HepG2 (cell line): ENCODE results near the gene DPYD. TPM values are rescaled to one million over a fixed set of nuclear protein-coding genes. Genes with fewer than 3 reads are reported as not detected.

Source experiments
- ATAC-seq: fragments of 200-7000 bp; cut with Tn5 transposase; 3 replicates; pipeline ENCODE4 v1.9.1; 2020; ENCODE audit warnings: mild to moderate bottlenecking, moderate library complexity
- BruUV-seq: library from RNA; stranded (reverse); fragments of 400-500 nt; replicated peaks from 2 replicates; lab custom pipeline; 2021; lab: Mats Ljungman, UMichigan
- CTCF ChIA-PET: fragments of 300-600 bp; formaldehyde crosslinking; extraction: SDS; loops from one replicate; lab custom pipeline; 2021; ENCODE audit warnings: low total read pairs, inconsistent platforms, low intra/inter-chr PET ratio; lab: Yijun Ruan, JAX
- POLR2A ChIA-PET: fragments of 350-600 bp; sonication (Branson Sonifier 250); formaldehyde crosslinking; loops from one replicate; lab custom pipeline; 2020; ENCODE audit warnings: antibody characterized with exemption, inconsistent platforms; lab: Yijun Ruan, JAX
- DNase-seq: peaks from one replicate; pipeline ENCODE4 v3.0.0-alpha.2; 2015; ENCODE audit warnings: low spot score
- FAIRE-seq: peaks from 3 replicates; lab custom pipeline; 2011; peaks lifted over from hg19 to GRCh38; lab: Jason Lieb, UNC
- H2AFZ ChIP-seq: one replicate; pipeline ENCODE4 v1.6.1; 2011; ENCODE audit warnings: low read length, inconsistent platforms
- H3K27ac ChIP-seq: fragments of 300-600 bp; 3 replicates; pipeline ENCODE4 v1.8.0; 2011; ENCODE audit warnings: mixed run types, mild to moderate bottlenecking, mixed read lengths, low read length, inconsistent platforms; ENCODE audit not compliant: insufficient read depth; ENCODE audit errors: extremely low read length
- H3K27me3 ChIP-seq, 2 experiments: fragments of 200-600 bp in 1 of 2; 2 replicates in 1 of 2; 3 replicates in 1 of 2; pipeline versions ENCODE4 v1.6.0 to v1.8.0; 2011; ENCODE audit warnings: low read length in 2 of 2, mild to moderate bottlenecking in 2 of 2, moderate library complexity in 2 of 2, inconsistent platforms in 1 of 2; ENCODE audit not compliant: insufficient read depth in 2 of 2, control insufficient read depth in 1 of 2
- H3K36me3 ChIP-seq, 2 experiments: fragments of 200-600 bp in 1 of 2; replicated peaks in 1 of 2; 2 replicates in 1 of 2; 3 replicates in 1 of 2; pipeline versions ENCODE4 v1.5.1 to v1.8.0; 2011; ENCODE audit warnings: low read length in 2 of 2, inconsistent platforms in 1 of 2; ENCODE audit not compliant: insufficient read depth in 2 of 2, control insufficient read depth in 1 of 2
- H3K4me1 ChIP-seq: 2 replicates; pipeline ENCODE4 v1.5.1; 2012; ENCODE audit warnings: low read length, inconsistent platforms; ENCODE audit not compliant: insufficient read depth
- H3K4me2 ChIP-seq: 2 replicates; pipeline ENCODE4 v1.6.0; 2011; ENCODE audit warnings: low read depth, low read length, inconsistent platforms
- H3K4me3 ChIP-seq, 3 experiments: fragments of 200-600 bp in 1 of 3; sonication (generic), shearing (Covaris generic) in 1 of 3; replicated peaks in 1 of 3; 2 replicates each; pipeline ENCODE4 v1.5.1; 2011 to 2016; ENCODE audit warnings: low read length in 3 of 3, inconsistent platforms in 2 of 3, low read depth in 2 of 3, mild to moderate bottlenecking in 2 of 3, control low read depth in 1 of 3, mixed read lengths in 1 of 3; ENCODE audit not compliant: insufficient read depth in 1 of 3
- H3K79me2 ChIP-seq: one replicate; pipeline ENCODE4 v1.6.1; 2011; ENCODE audit warnings: low read length, inconsistent platforms; ENCODE audit not compliant: insufficient read depth
- H3K9ac ChIP-seq: 2 replicates; pipeline ENCODE4 v1.6.0; 2011; ENCODE audit warnings: mild to moderate bottlenecking, low read depth, low read length, inconsistent platforms; ENCODE audit not compliant: insufficient read depth
- H3K9me3 ChIP-seq: 2 replicates; pipeline ENCODE4 v1.5.1; 2012; ENCODE audit warnings: mild to moderate bottlenecking, low read length
- H4K20me1 ChIP-seq: 2 replicates; pipeline ENCODE4 v1.6.0; 2011; ENCODE audit warnings: inconsistent platforms, mild to moderate bottlenecking, low read length, moderate library complexity; ENCODE audit not compliant: insufficient read depth
- AHR ChIP-seq: IDR thresholded peaks from 2 replicates; pipeline ENCODE4 v1.6.1; 2018; ENCODE audit warnings: missing genetic modification reagents, missing compliant biosample characterization
- CBX5 ChIP-seq: sonication (generic); formaldehyde crosslinking; IDR thresholded peaks from 2 replicates; pipeline ENCODE4 v1.4.0; 2020; ENCODE audit warnings: missing genetic modification reagents, borderline replicate concordance
- RFXANK ChIP-seq: IDR thresholded peaks from 2 replicates; pipeline ENCODE4 v1.6.1; 2016
- RORA ChIP-seq: sonication (generic); formaldehyde crosslinking; IDR thresholded peaks from 2 replicates; pipeline ENCODE4 v1.5.0; 2020; ENCODE audit warnings: mild to moderate bottlenecking, missing genetic modification reagents, moderate library complexity
- ZNF232 ChIP-seq: sonication (generic); formaldehyde crosslinking; IDR thresholded peaks from 2 replicates; pipeline ENCODE4 v1.4.0; 2020; ENCODE audit warnings: missing genetic modification reagents, borderline replicate concordance
- ZNF264 ChIP-seq: sonication (generic); formaldehyde crosslinking; IDR thresholded peaks from 2 replicates; pipeline ENCODE4 v1.4.0; 2020; ENCODE audit warnings: missing genetic modification reagents
- ZNF546 ChIP-seq: sonication (generic); formaldehyde crosslinking; conservative IDR thresholded peaks from 2 replicates; pipeline ENCODE4 v1.8.1; 2023; ENCODE audit warnings: mild to moderate bottlenecking, missing genetic modification reagents
- WGBS: methylation state at CpG from one replicate; pipeline ENCODE4 v1.1.6; 2017; ENCODE audit warnings: low lambda C conversion rate; 5-methylcytosine and 5-hydroxymethylcytosine counted together
- in situ Hi-C: cut with HindIII; loops from 2 replicates; pipeline ENCODE4 v1.10.0; 2017; ENCODE audit warnings: low pct_unique_long_range_greater_than_20kb; ENCODE audit not compliant: extremely low pct_ligation_motif_present
- intact Hi-C: fragments of 100-400 bp; cut with micrococcal nuclease; formaldehyde crosslinking; loops from one replicate; pipeline ENCODE4 v1.10.0; 2022; ENCODE audit not compliant: unreplicated experiment
- polyA plus RNA-seq, 8 experiments: library from polyadenylated mRNA; depleted of rRNA in 3 of 8; stranded (reverse) in 7 of 8; unstranded in 1 of 8; fragments of >200 nt; fragmentation: Illumina TruSeq in 4 of 8; extraction: Trizol in 4 of 8; gene quantifications; 2 replicates each; pipeline versions ENCODE4 v1.2.1 to v1.2.3, GENCODE V29; 2011 to 2016; ENCODE audit warnings: low read depth in 4 of 8, missing spikeins in 1 of 8, mixed read lengths in 1 of 8; ENCODE audit not compliant: insufficient read depth in 1 of 8
- total RNA-seq, 5 experiments: library from RNA; depleted of rRNA; stranded (reverse); fragments of >200 nt; fragmentation: Illumina TruSeq; extraction: Trizol; gene quantifications; 2 replicates each; pipeline ENCODE4 v1.2.3, GENCODE V29; 2016; ENCODE audit warnings: low read depth in 1 of 5
- TF ChIP-seq, protein P1 (sequence below): sonication (generic); formaldehyde crosslinking; IDR thresholded peaks from 2 replicates; pipeline ENCODE4 v1.4.0; 2020; ENCODE audit warnings: missing genetic modification reagents

The DPYD gene
- total and polyA plus RNA-seq, 2 of the 13 experiments (the other 11 are each of a cell fraction or from before 2014, with no cell fraction given): 1.3 to 3.4 TPM

DNA sequence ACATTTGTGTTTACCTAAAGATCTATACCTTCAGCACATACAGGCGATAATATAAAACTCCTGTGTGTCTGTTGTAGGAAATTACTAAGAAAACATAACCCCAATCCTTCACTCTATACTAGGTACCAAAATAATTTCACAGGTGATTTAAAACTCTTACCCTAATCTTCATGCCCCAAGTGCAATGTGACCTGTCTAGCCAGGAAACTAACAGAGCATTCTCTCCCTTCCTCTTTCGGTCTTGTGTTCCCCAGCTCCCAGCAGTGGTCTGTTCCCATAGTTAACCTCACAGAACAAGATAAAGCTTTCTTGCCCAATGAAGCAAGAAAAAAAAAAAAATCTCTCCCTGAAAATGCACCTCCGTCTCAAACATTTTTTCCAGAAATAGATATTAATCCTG lies 493.5 kb downstream of the DPYD start:
- intact Hi-C loops (no loop called here), in situ Hi-C loops (no loop called here)
- Histone ChIP-seq H3K79me2 (no peaks in the 10 kb centered on the region), H2AFZ (no peak overlapping the region), H3K9ac (no peak overlapping the region), H3K27ac (no peak overlapping the region), H3K9me3 (peaks cover 39% of the 10 kb centered on the region), H4K20me1 (no peaks in the 10 kb centered on the region), H3K27me3 (no peaks in the 10 kb centered on the region), H3K4me1 (no peaks in the 10 kb centered on the region), H3K36me3 (no peaks in the 10 kb centered on the region), H3K4me2 (no peak overlapping the region), H3K4me3 (no peak overlapping the region)
- WGBS: 76% methylated on average over 3 of the region's 3 CpGs
- no peak for ATAC-seq
- TF ChIP-seq ZNF232 (CRISPR knock-in tag): no peak
- no peak for DNase-seq
- no peak for FAIRE-seq
- ChIA-PET CTCF (no interaction called here), POLR2A (no interaction called here)
- no TSS peak for BruUV-seq

DNA sequence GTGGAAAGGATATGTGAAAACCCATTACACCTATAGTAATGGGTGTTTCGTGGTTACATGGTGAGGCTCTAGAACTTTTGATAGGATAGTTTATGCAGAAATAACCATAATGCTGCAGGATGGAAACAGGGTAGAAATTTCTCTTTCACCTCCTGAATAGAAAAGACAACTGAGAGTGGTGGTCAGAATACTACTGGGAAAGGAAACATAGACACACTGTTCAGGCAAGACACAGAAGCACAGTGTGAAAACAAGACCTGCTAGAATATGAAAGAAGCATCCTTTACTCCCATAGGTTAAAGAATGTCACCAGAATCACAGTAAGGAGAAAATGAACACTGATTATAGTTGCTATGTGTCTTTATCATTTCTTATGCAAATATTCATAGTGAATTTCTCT lies 496.6 kb downstream of the DPYD start:
- no peak for DNase-seq
- Histone ChIP-seq H3K27me3 (no peaks in the 10 kb centered on the region), H3K4me3 (no peak overlapping the region), H3K4me2 (no peak overlapping the region), H3K36me3 (no peaks in the 10 kb centered on the region), H3K4me1 (no peaks in the 10 kb centered on the region), H4K20me1 (no peaks in the 10 kb centered on the region), H3K27ac (no peak overlapping the region), H3K9ac (no peak overlapping the region), H2AFZ (no peak overlapping the region), H3K9me3 (peaks cover 51% of the 10 kb centered on the region), H3K79me2 (no peaks in the 10 kb centered on the region)
- WGBS: 37% methylated on average over 1 of the region's 1 CpG
- no peak for FAIRE-seq
- BruUV-seq: no TSS peak
- CTCF ChIA-PET: no interaction called here
- POLR2A ChIA-PET: no interaction called here
- TF ChIP-seq, protein P1, sequence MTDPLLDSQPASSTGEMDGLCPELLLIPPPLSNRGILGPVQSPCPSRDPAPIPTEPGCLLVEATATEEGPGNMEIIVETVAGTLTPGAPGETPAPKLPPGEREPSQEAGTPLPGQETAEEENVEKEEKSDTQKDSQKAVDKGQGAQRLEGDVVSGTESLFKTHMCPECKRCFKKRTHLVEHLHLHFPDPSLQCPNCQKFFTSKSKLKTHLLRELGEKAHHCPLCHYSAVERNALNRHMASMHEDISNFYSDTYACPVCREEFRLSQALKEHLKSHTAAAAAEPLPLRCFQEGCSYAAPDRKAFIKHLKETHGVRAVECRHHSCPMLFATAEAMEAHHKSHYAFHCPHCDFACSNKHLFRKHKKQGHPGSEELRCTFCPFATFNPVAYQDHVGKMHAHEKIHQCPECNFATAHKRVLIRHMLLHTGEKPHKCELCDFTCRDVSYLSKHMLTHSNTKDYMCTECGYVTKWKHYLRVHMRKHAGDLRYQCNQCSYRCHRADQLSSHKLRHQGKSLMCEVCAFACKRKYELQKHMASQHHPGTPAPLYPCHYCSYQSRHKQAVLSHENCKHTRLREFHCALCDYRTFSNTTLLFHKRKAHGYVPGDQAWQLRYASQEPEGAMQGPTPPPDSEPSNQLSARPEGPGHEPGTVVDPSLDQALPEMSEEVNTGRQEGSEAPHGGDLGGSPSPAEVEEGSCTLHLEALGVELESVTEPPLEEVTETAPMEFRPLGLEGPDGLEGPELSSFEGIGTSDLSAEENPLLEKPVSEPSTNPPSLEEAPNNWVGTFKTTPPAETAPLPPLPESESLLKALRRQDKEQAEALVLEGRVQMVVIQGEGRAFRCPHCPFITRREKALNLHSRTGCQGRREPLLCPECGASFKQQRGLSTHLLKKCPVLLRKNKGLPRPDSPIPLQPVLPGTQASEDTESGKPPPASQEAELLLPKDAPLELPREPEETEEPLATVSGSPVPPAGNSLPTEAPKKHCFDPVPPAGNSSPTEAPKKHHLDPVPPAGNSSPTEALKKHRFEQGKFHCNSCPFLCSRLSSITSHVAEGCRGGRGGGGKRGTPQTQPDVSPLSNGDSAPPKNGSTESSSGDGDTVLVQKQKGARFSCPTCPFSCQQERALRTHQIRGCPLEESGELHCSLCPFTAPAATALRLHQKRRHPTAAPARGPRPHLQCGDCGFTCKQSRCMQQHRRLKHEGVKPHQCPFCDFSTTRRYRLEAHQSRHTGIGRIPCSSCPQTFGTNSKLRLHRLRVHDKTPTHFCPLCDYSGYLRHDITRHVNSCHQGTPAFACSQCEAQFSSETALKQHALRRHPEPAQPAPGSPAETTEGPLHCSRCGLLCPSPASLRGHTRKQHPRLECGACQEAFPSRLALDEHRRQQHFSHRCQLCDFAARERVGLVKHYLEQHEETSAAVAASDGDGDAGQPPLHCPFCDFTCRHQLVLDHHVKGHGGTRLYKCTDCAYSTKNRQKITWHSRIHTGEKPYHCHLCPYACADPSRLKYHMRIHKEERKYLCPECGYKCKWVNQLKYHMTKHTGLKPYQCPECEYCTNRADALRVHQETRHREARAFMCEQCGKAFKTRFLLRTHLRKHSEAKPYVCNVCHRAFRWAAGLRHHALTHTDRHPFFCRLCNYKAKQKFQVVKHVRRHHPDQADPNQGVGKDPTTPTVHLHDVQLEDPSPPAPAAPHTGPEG (CRISPR knock-in tag): no peak
- no peak for TF ChIP-seq CBX5 (CRISPR knock-in tag)
- no peak for TF ChIP-seq ZNF546
- TF ChIP-seq RFXANK: no peak
- TF ChIP-seq AHR: no peak
- no peak for TF ChIP-seq ZNF264
- no peak for TF ChIP-seq RORA (CRISPR knock-in tag)
- in situ Hi-C loops: no loop called here
- intact Hi-C loops: no loop called here
- ATAC-seq: no peak
